ENCODE results near the gene UNC13A.
A peak's percentile ranks its signal among the peaks of the same experiment; 100 is the strongest.

UNC13A gene

DNA sequence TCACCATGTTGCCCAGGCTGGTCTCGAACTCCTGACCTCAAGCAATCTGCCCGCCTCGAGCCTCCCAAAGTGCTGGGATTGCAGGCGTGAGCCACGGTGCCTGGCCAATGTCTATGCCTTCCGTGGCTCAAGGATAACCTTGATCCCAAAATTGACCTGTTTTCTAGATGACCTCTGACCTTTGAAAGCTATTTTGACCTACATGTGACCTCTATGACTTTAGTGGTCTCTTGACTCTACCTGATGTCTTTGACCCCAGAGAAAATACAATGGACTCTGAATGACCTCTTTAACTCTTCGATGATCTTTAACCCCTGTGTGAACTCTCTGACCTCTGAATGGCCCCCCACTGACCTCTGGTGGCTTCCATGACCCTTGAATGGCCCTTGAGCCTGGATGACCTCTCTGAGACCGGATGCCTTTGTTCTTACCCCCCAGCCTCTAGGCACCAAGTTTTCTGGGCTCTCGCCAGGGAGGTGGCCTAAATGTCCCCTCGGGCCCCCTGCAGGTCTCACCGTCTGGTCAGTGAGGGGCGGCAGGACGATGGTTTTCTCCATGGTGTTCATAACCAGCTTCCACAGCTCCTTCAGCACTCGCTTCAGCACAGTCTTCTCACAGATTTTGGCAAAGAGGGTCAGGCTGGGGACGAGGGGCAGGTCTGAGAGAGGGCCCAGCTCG is 63.7 kb downstream of the UNC13A start:
- DNase-seq: no peak

DNA sequence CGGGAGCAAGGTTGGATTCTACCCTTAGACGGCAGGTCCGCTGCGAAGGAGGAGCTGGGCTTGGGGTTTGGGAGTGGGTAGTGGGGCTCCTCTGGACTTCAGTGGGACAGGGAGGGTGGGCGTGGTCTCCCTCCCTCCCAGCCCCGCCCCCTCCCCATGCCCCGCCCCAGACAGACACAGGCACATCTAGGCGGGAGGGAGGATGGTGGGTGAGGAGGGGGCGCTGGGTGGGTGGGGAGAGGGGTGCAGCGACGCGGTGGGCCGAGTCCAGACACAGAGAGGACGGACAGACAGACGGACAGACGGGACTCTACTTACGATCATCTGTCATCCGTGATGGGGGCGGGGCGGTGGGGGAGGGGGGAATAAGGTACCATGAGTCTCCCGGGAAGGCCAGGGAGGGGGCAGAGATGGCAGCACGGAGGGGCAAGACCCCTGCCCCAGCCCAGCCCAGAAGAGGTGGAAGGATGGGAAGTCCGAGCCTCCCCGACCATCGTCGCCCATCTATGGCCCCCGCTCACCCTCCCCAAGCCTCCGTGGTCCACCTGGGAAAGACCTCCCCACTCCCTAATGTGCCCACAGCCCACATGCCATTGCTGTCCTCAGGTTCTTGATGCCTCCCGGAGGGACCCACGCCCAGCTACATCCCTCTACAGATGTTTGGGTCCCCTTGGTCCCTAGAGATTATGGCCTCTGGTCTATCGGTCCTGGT is 64.8 kb downstream of the UNC13A start:
- no peak for DNase-seq

DNA sequence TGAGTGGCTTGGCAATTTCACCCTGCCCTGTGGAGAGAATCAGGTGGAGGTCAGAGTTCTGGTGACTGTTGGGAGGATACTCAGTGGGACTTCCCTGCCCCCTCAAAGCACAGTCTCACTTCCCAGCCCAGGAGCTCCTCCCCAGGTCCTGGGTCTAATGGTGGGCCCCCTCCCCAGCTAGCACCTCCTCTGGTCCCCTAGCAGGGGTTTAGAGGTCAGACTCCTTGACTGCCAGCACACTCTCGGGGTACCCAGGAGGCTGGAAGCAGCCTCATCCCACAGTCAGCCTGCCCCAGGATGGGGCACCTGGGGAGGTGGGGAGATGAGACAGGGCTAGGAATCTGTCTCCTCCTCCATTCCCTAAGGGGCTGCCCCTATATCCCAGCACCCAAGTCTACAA is 67.5 kb downstream of the UNC13A start:
- no peak for DNase-seq

DNA sequence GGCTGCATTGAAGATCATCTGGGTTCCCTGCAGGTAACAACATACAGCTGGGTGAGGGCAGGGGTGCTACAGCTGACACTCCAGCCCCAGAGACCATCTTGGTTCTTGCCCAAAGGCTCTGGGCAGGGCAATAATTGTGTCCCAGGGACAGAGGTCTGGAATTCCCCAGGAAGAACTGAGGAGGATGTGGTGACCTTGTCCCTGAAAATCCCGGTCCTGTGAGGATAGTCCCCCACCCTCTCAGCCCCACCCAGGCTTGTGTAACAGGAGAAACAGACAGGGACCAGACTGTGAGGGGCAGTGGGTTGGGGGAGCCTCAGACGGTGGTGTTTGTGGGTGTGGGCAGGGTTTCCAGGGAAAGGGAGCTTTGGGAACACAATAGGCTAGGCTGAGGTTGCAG is 69.2 kb downstream of the UNC13A start:
- no peak for DNase-seq

DNA sequence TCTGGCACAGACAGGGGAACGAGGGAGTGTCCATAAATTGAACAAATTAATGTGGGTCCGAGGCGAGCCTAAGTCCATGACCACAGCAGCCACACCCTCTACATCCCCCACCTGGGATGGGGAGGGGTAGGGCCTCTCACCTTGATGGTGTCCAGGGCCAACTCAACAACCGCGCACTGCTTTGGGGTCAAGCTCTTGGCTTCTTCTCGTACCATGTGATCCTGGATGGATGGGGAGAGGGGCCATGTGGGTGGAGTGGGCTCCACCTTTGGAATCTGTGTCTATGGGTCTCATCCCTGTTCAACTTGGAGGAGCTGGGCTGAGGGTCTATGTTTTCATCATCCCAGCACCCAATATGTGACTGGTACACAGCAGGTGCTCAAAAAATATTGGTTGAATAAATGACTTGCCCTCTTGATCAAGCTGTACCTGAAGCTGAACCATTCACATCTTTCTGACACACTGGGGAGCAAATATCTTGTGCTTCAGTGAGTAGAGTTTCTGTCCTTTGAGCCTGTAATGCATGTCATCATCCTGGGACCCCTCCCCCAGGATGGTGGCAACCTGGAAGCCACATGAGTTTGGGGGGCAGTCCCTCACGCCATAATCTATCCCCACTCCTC is 69.8 kb downstream of the UNC13A start:
- DNase-seq: no peak

DNA sequence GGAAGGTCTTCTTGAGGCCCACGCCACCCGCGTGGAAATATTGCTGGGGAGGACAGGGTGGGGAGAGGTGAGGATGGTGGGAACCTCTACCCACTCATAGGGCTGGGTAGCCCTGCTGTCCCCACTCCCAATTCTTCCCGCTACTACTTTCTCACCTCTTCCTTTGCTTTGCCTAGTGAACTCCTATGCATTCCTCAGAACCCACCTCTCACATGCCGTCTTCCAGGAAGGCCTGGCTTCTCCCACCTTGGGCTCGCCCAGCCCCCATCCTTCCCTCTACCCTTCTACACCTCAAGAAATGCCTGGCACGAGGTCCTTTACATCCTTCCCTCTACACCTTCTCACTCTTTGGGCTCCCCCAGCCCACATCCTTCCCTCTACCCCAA is 70.4 kb downstream of the UNC13A start:
- no peak for DNase-seq

DNA sequence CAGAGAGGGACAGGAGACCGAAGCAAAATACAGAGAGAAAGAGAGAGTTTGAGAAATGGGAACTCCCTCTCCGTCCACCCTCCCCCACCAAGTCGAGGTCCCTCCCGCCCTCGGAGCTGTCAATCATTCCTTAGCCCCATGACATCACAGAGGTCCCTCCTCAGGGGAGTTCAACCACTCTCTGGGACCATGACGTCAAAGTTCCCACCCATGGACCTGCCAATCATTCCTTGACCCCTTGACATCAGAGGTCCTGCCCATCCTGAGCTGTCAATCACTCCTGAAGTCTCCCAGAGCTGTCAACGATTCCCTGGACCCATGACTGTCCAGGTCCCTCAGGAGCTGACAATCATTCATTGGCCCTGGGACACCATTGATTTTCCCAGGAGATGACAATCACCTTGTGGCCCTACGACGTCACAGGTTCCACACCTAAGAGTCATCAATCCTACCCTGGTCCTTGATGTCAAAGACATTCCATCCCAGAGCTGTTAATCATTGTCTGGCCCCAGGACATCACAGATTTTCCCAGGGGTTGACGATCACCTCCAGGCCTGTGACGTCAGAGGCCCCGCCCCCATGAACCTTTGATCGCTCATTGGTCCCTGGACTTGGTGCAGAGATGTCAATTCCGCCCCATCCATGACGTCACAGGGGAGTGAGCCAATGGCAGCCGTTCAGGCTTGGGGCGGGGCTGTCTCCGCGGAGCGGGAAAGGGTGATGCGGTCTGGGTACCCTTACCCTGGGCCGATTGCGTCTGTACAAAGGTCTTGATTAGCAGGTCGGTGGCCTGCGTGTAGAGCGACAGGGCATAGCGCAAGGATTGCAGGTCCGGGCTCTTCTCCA is 71.0 kb downstream of the UNC13A start:
- DNase-seq: no peak

DNA sequence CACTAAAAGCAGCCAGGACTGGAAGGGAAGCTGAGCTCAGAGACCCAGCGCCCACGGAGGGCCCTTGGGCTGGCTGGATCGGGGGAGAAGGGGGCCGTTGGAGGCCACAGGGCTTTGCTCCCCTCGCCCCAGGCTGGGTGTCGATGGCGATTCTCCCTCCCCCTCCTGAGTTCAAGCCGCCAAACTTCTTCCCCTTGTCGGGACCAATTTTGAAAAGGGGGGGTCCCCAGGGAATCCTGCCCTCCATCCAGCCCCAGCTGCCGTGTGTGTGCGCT is 71.5 kb downstream of the UNC13A start:
- DNase-seq: no peak

DNA sequence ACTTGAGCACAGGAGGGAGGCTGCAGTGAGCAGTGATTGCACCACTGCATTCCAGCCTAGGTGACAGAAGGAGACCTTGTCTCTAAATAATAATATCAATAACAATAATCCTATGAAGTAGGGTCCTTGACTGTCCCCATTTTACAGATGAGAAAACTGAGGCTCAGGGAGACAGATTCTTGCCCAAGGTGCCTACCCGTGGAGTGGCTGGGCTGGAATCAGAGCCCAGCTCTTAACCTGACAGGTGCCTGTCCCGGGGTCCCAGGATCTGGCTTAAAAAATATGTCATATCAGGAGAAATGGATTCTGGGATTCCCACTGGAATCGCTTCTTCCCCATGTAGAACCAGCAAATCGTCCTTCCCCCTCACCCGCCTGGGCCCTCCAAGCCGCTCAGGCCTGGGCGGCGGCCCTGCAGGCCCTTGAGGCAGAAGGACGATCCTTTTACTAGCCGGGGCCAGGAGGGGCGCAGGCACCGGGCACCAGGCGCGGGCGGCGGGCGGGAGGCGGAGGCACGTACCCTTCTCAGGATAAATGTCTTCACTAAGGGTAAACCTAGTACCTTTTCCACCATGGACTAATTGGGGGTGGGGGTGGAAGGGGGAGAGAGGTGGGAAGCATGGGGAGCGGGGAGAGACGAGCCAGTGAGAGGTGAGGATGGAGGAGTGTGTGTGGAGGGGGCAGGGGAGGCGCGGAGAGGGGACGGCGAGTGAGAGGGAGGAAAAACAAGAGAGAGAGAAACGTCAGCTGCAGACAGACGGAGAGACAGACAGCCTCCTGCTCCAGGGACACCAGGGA is 72.1 kb downstream of the UNC13A start:
- no peak for DNase-seq

DNA sequence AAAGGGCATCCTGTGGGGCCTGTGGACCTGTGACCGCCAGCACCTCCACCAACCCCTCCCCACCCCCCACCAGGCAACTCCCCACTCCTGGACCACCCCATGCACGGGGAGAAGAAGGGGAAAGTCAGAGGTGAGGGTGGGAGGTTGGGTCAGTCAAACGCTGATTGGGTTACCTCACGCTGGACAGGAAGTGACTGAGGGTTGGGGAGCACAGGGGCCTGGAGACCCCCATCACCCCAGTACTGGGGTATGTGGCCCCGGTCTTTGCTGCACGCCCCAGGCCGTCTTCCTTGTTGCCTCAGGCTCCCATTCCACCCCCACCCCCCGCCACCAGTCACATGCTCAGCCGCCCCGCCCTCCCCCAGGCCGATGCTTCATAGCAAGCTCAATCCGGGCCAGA is 73.7 kb downstream of the UNC13A start:
- no peak for DNase-seq

DNA sequence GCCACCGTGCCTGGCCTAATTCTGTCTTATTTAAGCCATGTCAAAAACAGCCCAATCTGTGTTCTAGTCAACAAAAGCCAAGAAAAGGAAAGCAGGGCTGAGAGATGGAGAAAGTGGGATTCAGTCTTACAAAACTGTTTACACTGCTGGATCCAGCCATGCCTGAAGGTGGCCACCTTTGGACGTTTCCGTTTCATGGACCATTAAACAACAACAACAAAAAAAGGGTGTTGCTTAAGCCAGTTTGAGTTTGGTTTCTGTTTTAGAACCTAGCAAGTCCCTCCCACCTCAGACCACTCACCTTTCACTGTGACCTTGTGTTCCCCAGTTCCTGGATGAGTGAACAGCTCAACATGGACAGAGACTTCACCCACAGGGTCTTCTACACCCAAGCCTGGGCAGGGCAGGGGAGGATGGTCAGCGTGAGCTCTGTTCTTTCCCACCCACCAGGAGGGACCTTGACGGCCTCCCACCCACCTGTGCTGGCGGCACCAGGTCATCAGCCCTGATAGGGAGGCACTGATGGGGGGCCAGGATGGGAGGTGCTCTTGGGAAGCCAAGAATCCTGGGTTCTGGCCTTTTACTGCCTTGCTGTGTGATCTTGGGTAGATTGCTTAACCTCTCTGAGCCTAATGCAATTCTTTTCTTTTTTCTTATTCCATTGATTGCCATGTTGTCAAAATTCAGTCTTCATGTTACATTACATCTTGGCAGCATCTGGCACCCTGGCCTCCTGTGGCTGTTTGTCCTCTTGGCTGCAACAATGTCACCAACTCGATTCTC is 76.5 kb downstream of the UNC13A start:
- DNase-seq: no peak

DNA sequence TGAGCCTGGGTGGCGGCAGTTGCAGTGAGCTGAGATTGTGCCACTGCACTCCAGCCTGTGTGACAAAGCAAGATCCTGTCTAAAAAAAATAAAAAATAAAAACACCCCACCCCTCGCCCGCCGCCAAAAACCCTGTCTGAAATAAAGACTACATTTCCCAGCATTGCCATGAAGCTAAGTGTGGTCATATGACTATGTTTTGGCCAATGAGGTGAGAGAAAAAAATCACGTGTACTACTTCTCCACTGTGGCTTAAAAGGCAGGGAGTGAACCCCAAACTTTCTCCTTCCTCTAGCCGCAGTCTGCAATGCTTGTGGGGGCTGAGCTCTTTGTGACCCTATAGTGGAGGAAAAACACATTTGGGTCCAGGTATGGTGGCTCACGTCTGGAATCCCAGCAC is 77.8 kb downstream of the UNC13A start:
- DNase-seq: no peak

DNA sequence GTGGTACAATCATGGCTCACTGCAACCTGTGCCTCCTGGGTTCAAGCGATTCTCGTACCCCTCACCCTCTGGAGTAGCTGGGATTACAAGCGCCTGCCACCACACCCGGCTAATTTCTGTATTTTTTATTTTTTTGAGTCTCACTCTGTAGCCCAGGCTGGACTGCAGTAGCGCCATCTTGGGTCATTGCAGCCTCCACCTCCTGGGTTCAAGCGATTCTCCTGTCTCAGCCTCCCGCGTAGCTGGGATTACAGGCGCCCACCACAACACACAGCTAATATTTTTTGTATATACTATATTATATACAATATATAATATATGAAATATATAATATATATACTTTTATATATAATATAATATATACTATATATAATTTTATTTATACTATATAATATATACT is 80.2 kb downstream of the UNC13A start:
- DNase-seq: no peak

DNA sequence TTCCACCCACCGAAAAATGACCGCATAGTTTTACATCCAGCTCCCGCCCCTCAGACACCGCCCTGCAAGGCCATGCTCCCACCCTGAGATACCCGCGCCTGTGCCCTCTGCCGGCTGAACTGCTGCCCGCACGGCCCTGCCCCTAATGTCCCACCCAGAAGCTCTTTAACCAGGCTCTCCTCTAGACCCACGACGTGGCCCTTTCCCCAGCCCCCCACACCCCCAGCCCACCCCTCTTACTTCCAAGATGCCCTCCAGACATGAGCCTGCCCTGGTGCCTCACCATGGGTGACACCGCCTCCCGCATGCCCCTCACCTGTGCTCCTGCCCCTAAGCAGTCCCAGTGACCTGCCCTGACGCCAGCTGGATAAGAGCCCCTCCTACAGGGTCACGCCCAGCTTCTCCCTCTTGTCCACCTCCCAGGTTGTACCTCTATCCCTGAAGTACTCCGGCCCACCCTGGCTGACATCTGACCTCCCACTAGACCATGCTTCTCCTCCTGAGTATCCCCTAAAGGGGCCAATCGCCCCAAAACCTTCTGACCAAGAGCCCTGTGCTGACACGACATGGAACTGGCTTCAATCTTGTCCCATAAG is 81.5 kb downstream of the UNC13A start:
- DNase-seq: no peak

DNA sequence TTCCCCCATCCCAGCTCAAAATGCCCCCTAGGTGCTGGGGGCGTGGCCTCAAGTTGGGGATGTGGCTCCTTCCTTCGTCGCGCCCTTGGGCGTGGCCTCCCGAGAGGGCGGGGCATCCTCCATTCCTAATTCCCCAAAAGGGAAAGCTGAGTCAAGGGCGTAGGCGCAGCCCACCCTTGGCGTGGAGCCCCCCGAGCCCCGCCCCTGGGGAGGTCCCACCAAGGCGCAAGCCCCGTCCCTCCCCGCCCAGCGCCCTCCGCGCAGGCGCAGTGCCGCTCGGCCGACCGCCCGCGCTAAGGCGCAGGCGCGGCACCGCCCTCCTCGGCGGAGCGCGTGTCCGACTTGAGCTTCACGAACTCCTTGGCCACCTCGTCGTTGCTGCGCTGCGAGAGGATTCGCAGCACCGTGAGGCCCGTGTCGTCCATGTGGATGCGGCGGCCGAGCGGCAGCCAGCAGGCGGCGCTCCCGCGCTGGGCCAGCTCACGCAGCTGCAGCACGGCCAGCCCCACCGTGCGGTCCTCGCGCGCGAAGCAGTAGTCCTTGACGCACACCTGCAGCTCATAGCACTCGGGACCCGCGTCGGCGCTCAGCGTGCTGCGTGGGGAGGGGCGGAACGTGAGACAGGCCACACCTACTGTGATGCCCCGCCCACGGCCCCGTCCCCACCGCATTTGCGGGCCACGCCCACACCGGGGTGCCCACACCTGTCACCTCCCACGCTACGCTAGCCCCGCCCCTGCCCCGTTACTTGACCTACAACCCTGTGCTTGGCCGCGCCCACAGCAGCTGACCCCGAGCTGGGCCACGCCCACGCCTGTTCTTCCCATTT is 82.2 kb downstream of the UNC13A start:
- peak; percentile 91 for DNase-seq

DNA sequence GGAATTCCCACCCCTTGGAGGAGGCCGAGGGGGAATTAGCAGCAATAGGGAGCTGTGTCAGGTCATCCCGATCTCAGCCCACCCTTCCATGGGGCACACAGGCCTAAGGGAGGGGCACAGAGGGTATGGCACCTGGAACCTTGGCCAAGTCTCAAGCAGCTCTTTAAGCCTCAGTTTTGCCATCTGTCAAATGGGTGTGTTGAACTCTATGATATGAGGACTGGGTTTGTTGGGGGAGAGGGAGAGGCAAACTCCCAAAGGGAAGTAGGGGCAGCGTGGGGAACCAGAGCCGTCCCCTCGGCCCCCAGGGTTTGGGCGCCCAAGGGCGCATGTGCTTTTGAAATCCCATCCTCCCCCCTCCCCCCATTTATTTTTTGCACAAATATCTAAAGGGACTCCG is 83.0 kb downstream of the UNC13A start:
- no peak for DNase-seq

DNA sequence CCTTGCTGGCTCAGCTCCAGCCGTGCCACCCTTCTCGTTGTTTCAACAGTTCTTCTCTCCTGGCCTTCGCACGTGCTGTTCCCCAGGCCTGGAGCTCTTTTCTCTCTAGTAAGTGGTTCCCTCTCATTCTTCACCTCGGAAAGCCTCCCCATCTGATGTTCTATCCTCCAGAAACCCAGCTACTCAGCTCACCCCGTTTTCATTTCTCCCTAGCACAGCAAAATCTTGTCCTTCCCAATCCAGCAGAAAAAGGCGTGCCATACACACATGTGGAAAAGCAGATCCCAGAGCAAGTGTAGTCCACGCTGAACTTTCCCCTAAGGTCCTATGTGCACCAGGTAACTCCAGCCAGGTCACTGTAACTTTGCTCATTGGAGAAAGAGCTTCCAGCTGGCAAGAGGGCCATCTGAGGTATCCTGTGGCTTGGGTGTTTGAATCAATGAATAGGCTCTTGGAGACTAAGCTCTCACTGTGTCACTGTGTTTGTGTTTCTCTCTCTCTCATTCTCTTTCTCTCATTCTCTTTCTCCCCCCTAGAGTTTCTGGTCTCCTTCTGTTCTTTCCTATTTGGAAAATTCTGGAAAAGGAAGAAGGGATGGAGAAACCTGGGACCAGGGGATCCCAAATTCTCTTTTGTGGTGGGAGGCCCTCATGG is 83.7 kb downstream of the UNC13A start:
- DNase-seq: no peak

DNA sequence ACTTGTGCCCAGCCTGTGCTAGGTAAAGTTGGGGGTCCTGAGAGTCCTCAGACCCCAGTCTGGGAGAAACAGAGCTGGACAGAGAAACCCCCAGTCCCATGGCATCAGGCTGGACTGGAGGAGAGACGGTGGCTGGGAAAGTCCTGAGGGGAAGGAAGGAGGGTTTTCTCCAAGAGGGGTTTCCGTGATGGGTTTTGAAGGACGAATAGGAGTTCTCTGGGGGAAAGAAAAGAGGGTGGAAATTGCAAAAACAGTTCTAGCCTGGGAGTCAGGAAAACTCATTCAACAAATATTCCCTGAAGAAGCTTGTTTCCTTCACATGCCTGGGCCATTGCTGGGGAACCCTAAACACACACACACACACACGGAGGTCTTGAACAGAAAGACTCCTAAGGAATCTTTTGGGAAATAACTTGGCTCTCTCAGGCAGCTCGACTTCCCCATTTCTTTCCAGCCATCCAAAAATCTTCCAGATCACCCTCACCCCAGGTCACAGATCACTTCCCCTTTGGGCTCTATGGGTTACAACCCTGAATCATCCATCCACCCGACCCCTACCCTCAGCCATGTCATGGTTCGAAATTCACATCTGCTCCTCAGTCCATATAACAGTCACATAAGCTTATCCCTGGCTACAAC is 85.2 kb downstream of the UNC13A start:
- no peak for DNase-seq

DNA sequence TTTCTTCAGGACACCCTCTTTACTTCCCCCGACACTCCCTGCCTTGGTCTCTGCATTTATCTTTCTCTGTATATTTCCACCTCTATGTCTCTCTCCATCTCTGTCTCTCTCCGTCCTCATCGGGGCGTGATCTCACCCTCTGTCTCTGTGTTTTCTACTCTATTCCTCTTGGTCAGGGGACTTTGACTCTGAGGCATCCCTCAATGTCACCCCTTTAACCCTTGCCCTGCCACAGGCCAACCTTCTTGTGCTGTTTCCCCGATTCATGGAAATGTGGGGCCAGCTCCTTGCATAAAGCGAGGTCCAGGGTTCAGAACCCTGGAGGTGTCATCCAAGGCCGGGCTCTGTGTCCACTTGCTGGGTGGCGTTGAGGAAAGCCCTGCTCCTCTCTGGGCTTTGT is 85.9 kb downstream of the UNC13A start:
- no peak for DNase-seq

DNA sequence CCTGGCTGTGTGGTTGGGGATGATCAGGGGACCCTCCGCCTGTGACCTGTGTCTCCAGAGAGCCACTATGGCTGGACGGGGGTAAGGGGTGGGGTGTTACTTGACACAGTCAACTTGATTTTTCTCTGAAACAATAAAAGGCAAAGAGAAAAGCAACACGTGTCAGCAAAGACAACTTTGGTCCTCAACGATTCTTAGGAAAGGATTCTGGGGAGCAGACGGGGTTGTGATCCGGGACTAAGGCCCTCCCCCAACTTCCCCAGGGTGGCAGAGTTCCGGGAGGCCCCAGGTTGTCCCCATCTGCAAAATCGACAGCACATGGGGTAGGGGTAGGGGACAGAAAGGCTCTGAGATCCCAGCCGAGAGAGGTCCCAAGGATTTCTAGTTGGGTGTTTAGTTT is 86.5 kb downstream of the UNC13A start:
- no peak for DNase-seq
